WERI-Rb-1 (cell line): ENCODE results near the gene CCDC33.

Experiments
- DNase-seq: peaks from one replicate; pipeline ENCODE4 v3.0.0-alpha.2; 2020
- H3K27ac ChIP-seq: fragments of 250-450 bp; sonication (Bioruptor Pico); 2 replicates; pipeline ENCODE4 v1.5.1; 2020; ENCODE audit warnings: mild to moderate bottlenecking, moderate library complexity
- H3K27me3 ChIP-seq: fragments of 250-450 bp; sonication (Bioruptor Pico); 2 replicates; pipeline ENCODE4 v1.5.1; 2021; ENCODE audit warnings: mild to moderate bottlenecking, low read depth, moderate library complexity; ENCODE audit not compliant: insufficient read depth, severe bottlenecking
- H3K36me3 ChIP-seq: fragments of 250-450 bp; sonication (Bioruptor Pico); 2 replicates; pipeline ENCODE4 v1.5.1; 2020; ENCODE audit warnings: mild to moderate bottlenecking, moderate library complexity
- H3K4me3 ChIP-seq: 2 replicates; pipeline ENCODE4 v1.5.1; 2011; ENCODE audit warnings: low read depth, mild to moderate bottlenecking, control low read depth, low read length
- H3K9me3 ChIP-seq: fragments of 250-450 bp; sonication (Bioruptor Pico); 2 replicates; pipeline ENCODE4 v1.5.1; 2021; ENCODE audit warnings: mild to moderate bottlenecking, moderate library complexity; ENCODE audit not compliant: severe bottlenecking
- CTCF ChIP-seq: IDR thresholded peaks from 2 replicates; pipeline ENCODE4 v1.5.1; 2011; ENCODE audit warnings: low read depth, mild to moderate bottlenecking, control low read depth, inconsistent platforms, low read length

Gene CCDC33

GRCh38 chr15:74200871-74201419 is 35.2 kb upstream of the CCDC33 start:
- no peak for TF ChIP-seq CTCF
- peak overlapping the region; percentile 90 for H3K27ac ChIP-seq
- DNase-seq, result no peak
- peaks cover 45% of the 10 kb centered on the region for H3K36me3 ChIP-seq
- H3K27me3 ChIP-seq, result no peaks in the 10 kb centered on the region
- H3K9me3 ChIP-seq, result no peaks in the 10 kb centered on the region
- H3K4me3 ChIP-seq, result peak overlapping the region; percentile 53

DNA sequence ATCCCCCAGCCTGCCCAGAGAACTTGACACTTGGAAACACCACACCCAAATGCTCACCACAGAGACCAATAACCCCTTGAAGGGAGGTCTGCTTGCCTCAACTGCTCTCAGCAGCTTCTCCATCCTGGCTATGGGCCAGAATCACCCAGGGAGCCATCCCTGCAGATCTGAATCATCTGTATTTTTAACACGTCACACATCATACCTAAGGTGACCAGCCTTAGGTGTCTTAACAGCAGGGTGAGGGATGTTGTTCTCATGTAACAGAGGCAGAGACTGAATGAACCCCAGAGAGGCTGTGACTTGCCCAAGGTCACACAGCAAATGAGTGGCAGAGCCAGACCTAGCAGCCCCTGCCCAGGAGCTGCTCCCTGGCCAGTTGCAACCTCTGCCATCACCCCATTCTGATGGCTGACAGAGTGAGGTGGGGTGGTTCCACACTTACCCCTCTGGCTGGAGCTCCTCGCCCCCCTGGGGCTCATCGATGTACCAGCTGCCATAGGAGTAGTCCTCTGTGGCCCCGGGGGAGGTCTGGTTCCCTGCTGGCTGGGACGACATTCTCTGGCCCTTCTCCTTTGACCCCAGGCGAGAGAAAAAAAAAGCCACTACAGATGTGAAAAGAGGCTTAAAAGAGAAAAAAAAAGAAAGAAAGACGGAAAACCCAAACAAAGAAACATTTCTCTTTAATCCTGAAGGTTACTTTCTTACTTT is 34.3 kb upstream of the CCDC33 start:
- Histone ChIP-seq H3K36me3 (peaks cover 40% of the 10 kb centered on the region), H3K9me3 (no peaks in the 10 kb centered on the region), H3K27ac (peak overlapping the region; percentile 90), H3K4me3 (peak overlapping the region; percentile 53), H3K27me3 (no peaks in the 10 kb centered on the region)
- DNase-seq, result no peak
- no peak for TF ChIP-seq CTCF

GRCh38 chr15:74202452-74203401 is 33.4 kb upstream of the CCDC33 start, which contains the start of gene STRA6:
TSS of gene STRA6 (minus strand) at chr15:74202787. CDS start at chr15:74202267, 520 bp downstream.
- TF ChIP-seq CTCF, result peak; percentile 53
- Histone ChIP-seq H3K9me3 (no peaks in the 10 kb centered on the region), H3K4me3 (peak within 1 kb of the TSS; percentile 53), H3K27ac (peak within 1 kb of the TSS; percentile 90), H3K27me3 (no peaks in the 10 kb centered on the region), H3K36me3 (peaks cover 35% of the 10 kb centered on the region)
- DNase-seq, result peak; percentile 96

GRCh38 chr15:74203914-74204431 is 32.2 kb upstream of the CCDC33 start:
- no peak for TF ChIP-seq CTCF
- Histone ChIP-seq H3K27ac (peak overlapping the region; percentile 90), H3K4me3 (peak overlapping the region; percentile 53)

DNA sequence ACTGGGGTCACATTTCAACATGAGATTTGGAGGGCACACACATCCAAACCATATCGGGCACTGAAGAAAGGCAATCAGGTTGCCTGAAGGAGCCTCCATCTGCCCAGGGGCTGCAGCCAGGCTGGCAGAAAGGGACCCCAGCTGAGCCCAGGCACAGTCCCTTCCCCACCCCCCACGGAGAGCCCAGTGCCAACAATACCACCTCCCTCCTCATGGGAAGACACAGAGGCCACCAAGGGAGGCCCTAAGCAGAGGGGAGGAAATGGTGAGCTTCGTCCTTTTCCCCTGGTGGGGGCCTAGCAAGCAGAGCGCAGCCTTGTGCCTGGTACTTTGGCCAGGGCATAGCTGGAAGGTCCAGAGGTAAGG is 30.6 kb upstream of the CCDC33 start:
- no peak for TF ChIP-seq CTCF
- DNase-seq, result no peak
- H3K27me3 ChIP-seq, result no peaks in the 10 kb centered on the region
- no peaks in the 10 kb centered on the region for H3K9me3 ChIP-seq
- peaks cover 19% of the 10 kb centered on the region for H3K36me3 ChIP-seq
- no peak overlapping the region for H3K27ac ChIP-seq
- no peak overlapping the region for H3K4me3 ChIP-seq

More at GRCh38 chr15:74203914-74204431, 32.2 kb upstream of the CCDC33 start:
- DNase-seq, result peak; percentile 76
- no peaks in the 10 kb centered on the region for H3K27me3 ChIP-seq
- H3K9me3 ChIP-seq, result no peaks in the 10 kb centered on the region
- H3K36me3 ChIP-seq, result peaks cover 31% of the 10 kb centered on the region
